ENCODE measurements around the gene COX6A2. TPM values are rescaled to one million over a fixed set of nuclear protein-coding genes. Genes with fewer than 3 reads are reported as not detected.

COX6A2 gene
- total RNA-seq, 1 donor from 2014 or later: not detected

DNA sequence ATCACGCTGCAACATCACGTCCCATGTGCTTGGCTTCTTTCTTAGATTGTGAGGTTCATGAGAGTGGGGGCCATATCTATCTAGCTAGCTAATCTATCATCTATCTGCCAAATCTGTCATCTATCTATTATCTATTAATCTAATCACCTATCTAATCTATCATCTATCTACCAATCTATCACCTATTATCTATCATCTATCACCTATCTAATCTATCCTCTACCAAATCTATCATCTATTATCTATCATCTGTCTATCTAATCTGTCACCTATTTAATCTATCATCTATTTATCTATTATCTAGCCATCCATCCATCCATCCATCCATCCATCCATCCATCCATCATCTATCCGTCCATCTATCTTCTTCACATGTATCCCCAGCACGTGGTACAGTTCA lies 14.2 kb downstream of the COX6A2 start:
- no peak overlapping the region for H3K4me3 Mint-ChIP-seq

GRCh38 chr16:31413381-31413780 lies 14.8 kb downstream of the COX6A2 start:
- Mint-ChIP-seq H3K27ac (no peak overlapping the region), H3K4me3 (no peak overlapping the region), H3K9me3 (no peaks in the 10 kb centered on the region), H3K36me3 (ENCODE audit: low read depth) (no peaks in the 10 kb centered on the region), H3K4me1 (peaks cover 8% of the 10 kb centered on the region), H3K27me3 (peaks cover 6% of the 10 kb centered on the region)
- CTCF ChIA-PET: no interaction called here
- no peak for TF ChIP-seq CTCF (IDR thresholded peaks at IDR 0.05)
- POLR2A ChIA-PET: no interaction called here
- ATAC-seq (ENCODE audit: low read depth) (no peak), DNase-seq (no peak)
- intact Hi-C loops (cut with micrococcal nuclease): no loop called here

More for the DNA sequence above, 14.2 kb downstream of the COX6A2 start:
- ChIA-PET CTCF (no interaction called here), POLR2A (no interaction called here)
- peaks cover 6% of the 10 kb centered on the region for H3K27me3 Mint-ChIP-seq
- no peak for ATAC-seq (ENCODE audit: low read depth)
- TF ChIP-seq CTCF (IDR thresholded peaks at IDR 0.05): no peak
- intact Hi-C loops (cut with micrococcal nuclease): no loop called here
- peaks cover 8% of the 10 kb centered on the region for H3K4me1 Mint-ChIP-seq
- H3K27ac Mint-ChIP-seq: no peak overlapping the region
- no peaks in the 10 kb centered on the region for H3K9me3 Mint-ChIP-seq
- DNase-seq: no peak
- no peaks in the 10 kb centered on the region for H3K36me3 Mint-ChIP-seq (ENCODE audit: low read depth)

DNA sequence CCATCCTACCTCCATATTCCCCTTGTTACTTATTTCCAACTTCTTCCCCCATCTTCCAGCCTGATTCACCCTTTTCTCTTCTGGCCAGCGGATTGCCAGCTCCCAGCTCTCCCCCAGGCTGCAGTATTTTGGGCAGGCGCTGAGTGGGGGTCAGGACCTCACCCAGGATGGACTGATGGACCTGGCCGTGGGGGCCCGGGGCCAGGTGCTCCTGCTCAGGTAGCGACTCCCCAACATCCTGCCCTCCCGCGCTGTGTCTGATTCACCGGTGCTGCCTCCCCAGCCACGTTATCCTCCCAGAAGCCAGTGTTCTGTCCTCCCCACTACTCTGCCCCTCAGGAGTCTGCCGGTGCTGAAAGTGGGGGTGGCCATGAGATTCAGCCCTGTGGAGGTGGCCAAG lies 15.4 kb downstream of the COX6A2 start:
- ChIA-PET POLR2A (no interaction called here), CTCF (no interaction called here)
- Mint-ChIP-seq H3K4me3 (no peak overlapping the region), H3K36me3 (ENCODE audit: low read depth) (no peaks in the 10 kb centered on the region), H3K27ac (no peak overlapping the region), H3K4me1 (peaks cover 8% of the 10 kb centered on the region), H3K9me3 (no peaks in the 10 kb centered on the region), H3K27me3 (peaks cover 7% of the 10 kb centered on the region)
- intact Hi-C loops (cut with micrococcal nuclease): no loop called here
- ATAC-seq (ENCODE audit: low read depth) (no peak), DNase-seq (no peak)
- TF ChIP-seq CTCF (IDR thresholded peaks at IDR 0.05): no peak

- POLR2A ChIA-PET: no interaction called here
- Mint-ChIP-seq H3K9me3 (no peaks in the 10 kb centered on the region), H3K27ac (no peak overlapping the region), H3K36me3 (ENCODE audit: low read depth) (no peaks in the 10 kb centered on the region), H3K4me1 (peaks cover 8% of the 10 kb centered on the region), H3K27me3 (peaks cover 3% of the 10 kb centered on the region), H3K4me3 (no peak overlapping the region)
- DNase-seq: no peak
- CTCF ChIA-PET: no interaction called here
- no peak for TF ChIP-seq CTCF (IDR thresholded peaks at IDR 0.05)
- no peak for ATAC-seq (ENCODE audit: low read depth)
- intact Hi-C loops (cut with micrococcal nuclease): no loop called here
Measured at GRCh38 chr16:31411024-31411844, 16.9 kb downstream of the COX6A2 start.

DNA sequence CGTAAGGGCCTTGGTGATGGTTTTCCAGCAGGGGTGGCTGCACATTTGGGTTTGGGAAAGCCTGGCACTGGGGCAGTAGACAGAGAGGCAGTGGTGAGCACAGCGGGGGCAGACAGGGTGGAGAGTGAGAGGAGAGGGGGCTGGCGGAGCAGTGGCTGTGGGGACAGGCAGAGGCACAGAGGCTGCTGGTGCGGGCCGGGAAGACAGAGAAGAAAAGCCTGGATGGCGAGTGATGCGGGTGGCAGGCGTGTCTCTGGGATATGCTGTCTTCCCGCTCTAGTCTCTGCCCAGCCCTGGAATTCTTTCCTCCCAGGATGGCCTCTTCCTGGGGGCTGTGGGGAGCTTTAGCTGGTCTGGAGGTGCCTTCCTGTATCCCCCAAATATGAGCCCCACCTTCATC lies 18.1 kb downstream of the COX6A2 start:
- Mint-ChIP-seq H3K27me3 (peaks cover 3% of the 10 kb centered on the region), H3K27ac (no peak overlapping the region), H3K4me1 (peaks cover 8% of the 10 kb centered on the region), H3K36me3 (ENCODE audit: low read depth) (no peaks in the 10 kb centered on the region), H3K4me3 (no peak overlapping the region), H3K9me3 (no peaks in the 10 kb centered on the region)
- ChIA-PET CTCF (no interaction called here), POLR2A (no interaction called here)
- ATAC-seq (ENCODE audit: low read depth) (no peak), DNase-seq (no peak)
- TF ChIP-seq CTCF (IDR thresholded peaks at IDR 0.05): no peak
- intact Hi-C loops (cut with micrococcal nuclease): no loop called here
